ENCODE data around the gene ABCB9. TPM values are rescaled to one million over a fixed set of nuclear protein-coding genes. Genes with fewer than 3 reads are reported as not detected.
"Not testable (repeated sequence)": the region's sequence is repeated elsewhere in the genome, so short reads cannot be mapped to it uniquely, and the experiment has no call there.

The ABCB9 gene
- total RNA-seq, 1 experiment from 2014 or later: 6.7 TPM

- CTCF ChIA-PET: no interaction called here
- Histone ChIP-seq H3K36me3 (ENCODE audit: control insufficient read depth, insufficient read depth, low read length) (no peaks in the 10 kb centered on the region), H3K4me1 (no peaks in the 10 kb centered on the region), H3K4me3 (ENCODE audit: low read depth, low read length) (no peak overlapping the region), H3K9me3 (no peaks in the 10 kb centered on the region), H3K27me3 (replicated peaks; ENCODE audit: control insufficient read depth, insufficient read depth, low read length) (no peaks in the 10 kb centered on the region)
- BruUV-seq (replicated peaks): no TSS peak
- intact Hi-C loops (cut with micrococcal nuclease; ENCODE audit: unreplicated experiment): no loop called here
- H3K9me3 Mint-ChIP-seq (ENCODE audit: unreplicated experiment): no peaks in the 10 kb centered on the region
- no peak overlapping the region for H3K27ac Mint-ChIP-seq (ENCODE audit: unreplicated experiment)
- DNase-seq: peak in 1 of 2 experiments; percentile 48
- TF ChIP-seq, protein P1, sequence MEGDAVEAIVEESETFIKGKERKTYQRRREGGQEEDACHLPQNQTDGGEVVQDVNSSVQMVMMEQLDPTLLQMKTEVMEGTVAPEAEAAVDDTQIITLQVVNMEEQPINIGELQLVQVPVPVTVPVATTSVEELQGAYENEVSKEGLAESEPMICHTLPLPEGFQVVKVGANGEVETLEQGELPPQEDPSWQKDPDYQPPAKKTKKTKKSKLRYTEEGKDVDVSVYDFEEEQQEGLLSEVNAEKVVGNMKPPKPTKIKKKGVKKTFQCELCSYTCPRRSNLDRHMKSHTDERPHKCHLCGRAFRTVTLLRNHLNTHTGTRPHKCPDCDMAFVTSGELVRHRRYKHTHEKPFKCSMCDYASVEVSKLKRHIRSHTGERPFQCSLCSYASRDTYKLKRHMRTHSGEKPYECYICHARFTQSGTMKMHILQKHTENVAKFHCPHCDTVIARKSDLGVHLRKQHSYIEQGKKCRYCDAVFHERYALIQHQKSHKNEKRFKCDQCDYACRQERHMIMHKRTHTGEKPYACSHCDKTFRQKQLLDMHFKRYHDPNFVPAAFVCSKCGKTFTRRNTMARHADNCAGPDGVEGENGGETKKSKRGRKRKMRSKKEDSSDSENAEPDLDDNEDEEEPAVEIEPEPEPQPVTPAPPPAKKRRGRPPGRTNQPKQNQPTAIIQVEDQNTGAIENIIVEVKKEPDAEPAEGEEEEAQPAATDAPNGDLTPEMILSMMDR (IDR thresholded peaks at IDR 0.05; ENCODE audit: insufficient read depth in 1 of 2, low read depth in 1 of 2, low read length in 1 of 2, severe bottlenecking in 1 of 2, unreplicated experiment in 1 of 2): no peak
- no peaks in the 10 kb centered on the region for H3K27me3 Mint-ChIP-seq (ENCODE audit: insufficient read depth, unreplicated experiment)
- H3K4me3 Mint-ChIP-seq (ENCODE audit: unreplicated experiment): no peak overlapping the region
- H3K4me1 Mint-ChIP-seq (ENCODE audit: low read depth, unreplicated experiment): peaks cover 6% of the 10 kb centered on the region
- no peaks in the 10 kb centered on the region for H3K36me3 Mint-ChIP-seq (ENCODE audit: insufficient read depth, unreplicated experiment)
- POLR2A ChIA-PET: no interaction called here
Observed at GRCh38 chr12:122909442-122910288, 56.6 kb downstream of the ABCB9 start.

- no peak overlapping the region for H3K4me3 Mint-ChIP-seq (ENCODE audit: unreplicated experiment)
- H3K36me3 Mint-ChIP-seq (ENCODE audit: insufficient read depth, unreplicated experiment): no peaks in the 10 kb centered on the region
- H3K27ac Mint-ChIP-seq (ENCODE audit: unreplicated experiment): no peak overlapping the region
- Histone ChIP-seq H3K4me1 (no peaks in the 10 kb centered on the region), H3K4me3 (ENCODE audit: low read depth, low read length) (no peak overlapping the region), H3K36me3 (ENCODE audit: control insufficient read depth, insufficient read depth, low read length) (no peaks in the 10 kb centered on the region), H3K27me3 (replicated peaks; ENCODE audit: control insufficient read depth, insufficient read depth, low read length) (no peaks in the 10 kb centered on the region), H3K9me3 (no peaks in the 10 kb centered on the region)
- ChIA-PET CTCF (no interaction called here), POLR2A (no interaction called here)
- no peaks in the 10 kb centered on the region for H3K9me3 Mint-ChIP-seq (ENCODE audit: unreplicated experiment)
- intact Hi-C loops (cut with micrococcal nuclease; ENCODE audit: unreplicated experiment): no loop called here
- no peak for DNase-seq
- H3K4me1 Mint-ChIP-seq (ENCODE audit: low read depth, unreplicated experiment): peaks cover 7% of the 10 kb centered on the region
- BruUV-seq (replicated peaks): no TSS peak
- TF ChIP-seq, protein P1 (IDR thresholded peaks at IDR 0.05; ENCODE audit: insufficient read depth in 1 of 2, low read depth in 1 of 2, low read length in 1 of 2, severe bottlenecking in 1 of 2, unreplicated experiment in 1 of 2): no peak
- H3K27me3 Mint-ChIP-seq (ENCODE audit: insufficient read depth, unreplicated experiment): no peaks in the 10 kb centered on the region
Observed at GRCh38 chr12:122908915-122909314, 57.3 kb downstream of the ABCB9 start.

DNA sequence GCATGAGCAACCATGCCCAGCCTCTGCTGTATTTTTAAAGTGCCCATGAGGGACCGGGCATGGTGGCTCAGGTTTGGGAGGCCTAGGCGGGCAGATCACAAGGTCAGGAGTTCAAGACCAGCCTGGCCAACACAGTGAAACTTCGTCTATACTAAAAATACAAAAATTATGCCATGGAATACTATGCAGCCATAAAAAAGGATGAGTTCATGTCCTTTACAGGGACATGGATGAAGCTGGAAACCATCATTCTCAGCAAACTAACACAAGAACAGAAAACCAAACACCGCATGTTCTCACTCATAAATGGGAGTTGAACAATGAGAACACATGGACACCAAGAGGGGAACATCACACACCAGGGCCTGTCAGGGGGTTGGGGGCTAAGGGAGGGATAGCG lies 61.0 kb downstream of the ABCB9 start:
- CTCF ChIA-PET: interaction anchor here (0.7 kb wide), 1 partner anchor 36 kb away, joined by 3 read pairs; no protein-coding TSS in a partner anchor
- not testable (repeated sequence) for H3K4me1 ChIP-seq

More for the DNA sequence above, 61.0 kb downstream of the ABCB9 start:
- H3K4me3 ChIP-seq (ENCODE audit: low read depth, low read length); intact Hi-C loops (cut with micrococcal nuclease; ENCODE audit: unreplicated experiment); BruUV-seq (replicated peaks); DNase-seq; H3K4me3 Mint-ChIP-seq (ENCODE audit: unreplicated experiment); H3K9me3 ChIP-seq; H3K9me3 Mint-ChIP-seq (ENCODE audit: unreplicated experiment); H3K27me3 ChIP-seq (replicated peaks; ENCODE audit: control insufficient read depth, insufficient read depth, low read length); H3K36me3 ChIP-seq (ENCODE audit: control insufficient read depth, insufficient read depth, low read length); POLR2A ChIA-PET; H3K36me3 Mint-ChIP-seq (ENCODE audit: insufficient read depth, unreplicated experiment); H3K27me3 Mint-ChIP-seq (ENCODE audit: insufficient read depth, unreplicated experiment); H3K27ac Mint-ChIP-seq (ENCODE audit: unreplicated experiment): not testable (repeated sequence)
- peaks cover 16% of the 10 kb centered on the region for H3K4me1 Mint-ChIP-seq (ENCODE audit: low read depth, unreplicated experiment)
